GM12801 (cell line): ENCODE measurements around the gene CREBBP.

ENCODE experiments used
- TF ChIP-seq, protein P1 (sequence below): IDR thresholded peaks from one replicate; pipeline ENCODE4 v1.5.1; 2011; ENCODE audit warnings: control low read depth; ENCODE audit not compliant: insufficient read length; ENCODE audit errors: extremely low read depth

CREBBP gene

DNA sequence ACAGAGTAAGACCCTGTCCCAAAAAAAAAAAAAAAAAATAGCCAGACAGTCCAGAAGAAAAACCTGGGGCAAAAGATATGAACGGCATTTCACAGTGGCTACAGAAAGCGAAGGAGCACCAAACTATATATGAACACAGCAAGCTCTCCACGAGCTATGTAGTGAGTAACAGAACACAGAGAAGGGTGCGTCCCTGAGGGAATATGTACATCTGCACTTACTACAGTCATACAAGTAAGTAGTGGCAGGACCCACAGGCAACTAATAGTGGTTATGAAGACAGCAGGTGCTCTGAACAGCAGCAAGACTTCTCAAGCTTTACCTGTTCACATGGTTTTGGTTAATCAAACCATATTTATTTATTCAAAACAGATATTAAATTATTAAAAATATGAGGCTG lies 179.0 kb downstream of the CREBBP start:
- TF ChIP-seq, protein P1, sequence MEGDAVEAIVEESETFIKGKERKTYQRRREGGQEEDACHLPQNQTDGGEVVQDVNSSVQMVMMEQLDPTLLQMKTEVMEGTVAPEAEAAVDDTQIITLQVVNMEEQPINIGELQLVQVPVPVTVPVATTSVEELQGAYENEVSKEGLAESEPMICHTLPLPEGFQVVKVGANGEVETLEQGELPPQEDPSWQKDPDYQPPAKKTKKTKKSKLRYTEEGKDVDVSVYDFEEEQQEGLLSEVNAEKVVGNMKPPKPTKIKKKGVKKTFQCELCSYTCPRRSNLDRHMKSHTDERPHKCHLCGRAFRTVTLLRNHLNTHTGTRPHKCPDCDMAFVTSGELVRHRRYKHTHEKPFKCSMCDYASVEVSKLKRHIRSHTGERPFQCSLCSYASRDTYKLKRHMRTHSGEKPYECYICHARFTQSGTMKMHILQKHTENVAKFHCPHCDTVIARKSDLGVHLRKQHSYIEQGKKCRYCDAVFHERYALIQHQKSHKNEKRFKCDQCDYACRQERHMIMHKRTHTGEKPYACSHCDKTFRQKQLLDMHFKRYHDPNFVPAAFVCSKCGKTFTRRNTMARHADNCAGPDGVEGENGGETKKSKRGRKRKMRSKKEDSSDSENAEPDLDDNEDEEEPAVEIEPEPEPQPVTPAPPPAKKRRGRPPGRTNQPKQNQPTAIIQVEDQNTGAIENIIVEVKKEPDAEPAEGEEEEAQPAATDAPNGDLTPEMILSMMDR: no peak

DNA sequence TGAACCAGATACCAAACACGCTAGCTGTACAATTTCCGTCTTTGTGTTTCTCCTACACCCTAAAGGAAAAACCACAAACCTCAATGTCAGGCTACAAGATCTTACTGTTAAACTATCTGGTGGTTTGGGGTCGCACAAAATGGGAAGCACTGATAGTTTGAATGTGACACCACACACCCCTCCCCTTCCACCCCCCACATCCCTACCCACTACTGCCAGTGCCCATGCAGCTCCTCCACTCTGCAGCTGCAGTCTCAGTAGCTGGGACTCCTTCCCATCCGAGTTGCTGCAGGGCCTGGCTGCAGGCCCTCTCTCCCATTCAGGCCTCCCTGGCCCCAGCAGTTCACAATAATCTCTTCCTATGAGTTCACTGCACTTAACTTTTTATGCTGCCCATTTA lies 181.6 kb downstream of the CREBBP start:
- TF ChIP-seq, protein P1: no peak

DNA sequence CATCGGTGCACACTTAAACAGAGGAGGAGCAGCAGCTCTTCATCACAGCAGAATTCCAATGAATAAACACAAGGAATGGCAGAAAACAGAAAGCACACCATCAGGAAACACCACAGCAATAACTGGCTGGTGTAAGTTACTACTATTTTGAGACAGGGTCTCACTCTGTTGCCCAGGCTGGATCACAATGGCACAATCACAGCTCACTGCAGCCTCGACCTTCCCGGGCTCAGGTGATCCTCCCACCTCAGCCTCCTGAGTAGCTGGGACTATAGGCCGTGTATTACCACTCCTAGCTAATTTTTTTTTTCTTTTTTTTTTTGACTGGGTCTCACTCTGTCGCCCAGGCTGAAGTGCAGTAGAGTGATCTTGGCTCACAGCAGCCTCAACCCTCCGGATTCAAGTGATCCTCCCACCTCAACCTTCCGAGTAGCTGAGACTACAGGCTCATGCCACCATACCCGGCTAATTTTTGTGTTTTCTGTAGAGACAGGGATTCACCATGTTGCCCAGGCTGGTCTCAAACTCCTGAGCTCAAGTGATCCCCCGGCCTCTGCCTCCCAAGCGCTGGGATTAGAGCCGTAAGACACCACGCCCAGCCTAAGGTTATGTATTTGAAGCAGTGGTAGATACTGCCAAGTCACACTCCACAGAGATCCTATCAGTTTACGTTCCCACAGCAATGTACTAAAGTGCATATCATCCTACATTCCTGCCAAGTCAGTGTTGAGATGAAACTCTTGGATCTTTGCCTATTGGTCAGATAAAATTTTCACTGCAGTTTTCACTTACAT lies 183.9 kb downstream of the CREBBP start:
- TF ChIP-seq, protein P1: no peak

DNA sequence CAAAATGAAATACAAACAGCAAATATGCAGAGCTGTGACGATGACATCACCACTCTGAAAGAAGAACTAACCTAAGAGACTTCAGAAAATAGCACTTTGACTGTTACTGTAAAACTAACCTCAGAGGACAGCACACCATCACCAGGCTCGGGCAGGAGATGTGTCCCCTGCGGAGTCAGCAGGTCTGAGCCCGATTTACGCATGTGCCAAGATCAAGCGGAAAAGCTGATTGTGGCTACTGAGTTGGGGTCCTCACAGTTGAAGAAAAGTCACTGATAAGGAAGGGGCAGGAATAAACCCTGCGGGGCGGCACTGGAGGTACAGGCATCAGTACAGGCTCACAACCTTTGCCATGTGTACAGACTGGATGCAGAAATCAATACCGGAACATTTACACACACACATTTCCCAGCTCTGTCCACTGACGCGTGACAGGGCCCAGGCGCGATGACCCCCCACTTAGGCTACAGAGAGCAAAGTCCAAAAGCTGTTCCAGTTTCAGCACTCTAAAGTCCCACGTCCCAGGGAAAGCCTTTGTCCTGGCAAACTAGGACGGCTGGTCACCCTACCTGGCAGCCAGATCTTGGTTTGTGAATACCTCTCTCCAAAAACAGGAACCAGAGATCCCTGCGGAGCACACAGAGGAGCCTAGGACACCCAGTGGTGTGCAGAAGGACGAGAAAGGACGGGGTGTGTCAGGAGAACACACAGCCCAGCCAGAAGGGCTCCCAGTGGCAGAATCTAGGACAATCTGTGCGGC lies 184.7 kb downstream of the CREBBP start:
- TF ChIP-seq, protein P1: no peak

DNA sequence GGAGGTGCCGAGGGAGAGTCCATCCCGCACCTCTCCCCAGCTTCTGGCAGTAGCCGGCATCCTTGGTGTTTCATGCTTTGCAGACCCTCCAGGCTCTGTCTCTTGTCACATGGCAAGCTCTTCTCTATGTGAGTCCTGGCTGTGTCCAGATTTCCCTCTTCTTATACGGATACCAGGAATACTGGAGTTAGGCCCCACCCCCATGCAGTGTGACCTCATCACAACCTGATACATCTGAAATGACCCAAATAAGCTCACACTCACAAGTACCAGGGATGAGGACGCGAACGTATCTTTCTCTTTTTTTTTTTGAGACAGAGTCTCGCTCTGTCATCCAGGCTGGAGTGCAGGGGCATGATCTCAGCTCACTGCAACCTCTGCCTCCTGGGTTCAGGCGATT lies 186.5 kb downstream of the CREBBP start:
- TF ChIP-seq, protein P1: no peak

DNA sequence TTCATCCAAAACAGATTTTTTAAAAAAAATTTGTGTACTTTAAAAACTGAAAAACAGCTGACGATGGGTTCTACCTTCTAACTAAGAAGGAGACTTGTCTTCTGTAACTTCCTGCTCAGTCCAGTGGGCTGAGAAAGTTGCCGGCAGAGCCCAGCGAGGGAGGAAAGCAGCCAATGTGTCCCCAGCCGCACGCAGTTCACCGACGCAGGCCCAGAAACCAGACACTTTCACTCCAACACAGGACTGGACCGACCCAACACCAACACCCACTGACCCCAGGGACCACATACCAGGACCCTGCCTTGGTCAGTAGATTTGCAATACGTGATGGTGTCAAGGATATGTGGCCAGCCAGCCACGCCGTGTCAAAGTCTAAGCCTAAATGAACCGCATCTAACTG lies 188.8 kb downstream of the CREBBP start:
- TF ChIP-seq, protein P1: no peak

DNA sequence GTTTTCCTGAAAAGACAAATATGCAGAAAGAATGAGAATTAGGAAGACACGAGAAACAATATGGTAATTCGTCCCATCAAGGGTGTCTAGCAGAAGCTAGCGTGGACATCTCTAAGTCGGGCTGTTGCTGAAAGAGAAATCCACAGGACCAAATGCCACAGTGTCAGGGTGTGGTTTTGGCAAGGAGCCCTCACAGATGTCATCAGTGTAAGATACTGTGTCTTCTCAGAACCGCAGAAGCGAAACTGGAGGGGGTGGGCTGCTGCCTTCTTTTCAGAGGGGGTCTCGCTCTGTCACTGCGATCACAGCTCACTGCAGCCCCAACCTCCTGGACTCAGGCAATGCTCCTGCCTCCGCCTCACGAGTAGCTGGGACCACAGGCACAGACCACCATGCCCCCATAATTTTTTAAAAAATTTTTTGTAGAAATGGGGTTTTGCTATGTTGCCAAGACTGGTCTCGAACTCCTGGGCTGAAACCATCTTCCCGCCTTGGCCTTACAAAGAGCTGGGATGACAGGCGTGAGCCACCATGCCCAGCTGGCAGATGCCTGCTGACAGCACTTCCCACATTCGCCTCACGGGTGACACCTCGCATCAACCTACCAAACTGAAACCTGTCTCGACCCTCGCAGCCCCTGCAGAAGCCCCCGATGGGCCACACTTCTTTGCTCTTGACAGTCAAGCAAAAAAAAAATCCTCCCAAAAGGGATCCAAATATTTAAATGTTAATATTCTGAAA lies 189.4 kb downstream of the CREBBP start:
- TF ChIP-seq, protein P1: no peak
